Mesenchymal stem cell (in vitro differentiated cells and primary cell): Measurements from ENCODE around the gene ERBB4.

ENCODE experiments used
- DNase-seq: peaks from one replicate; pipeline ENCODE4 v3.0.0-alpha.2; 2013
- H2AFZ ChIP-seq: one replicate; pipeline ENCODE4 v1.6.1; 2013; ENCODE audit warnings: low read depth, mild to moderate bottlenecking, control low read depth, inconsistent platforms, low read length, moderate library complexity
- H2AK5ac ChIP-seq: 2 replicates; pipeline ENCODE4 v1.6.1; 2013; ENCODE audit warnings: low read length, moderate library complexity, mild to moderate bottlenecking, inconsistent platforms; ENCODE audit not compliant: severe bottlenecking
- H2BK120ac ChIP-seq: one replicate; pipeline ENCODE4 v1.6.1; 2013; ENCODE audit warnings: low read depth, mild to moderate bottlenecking, inconsistent platforms, low read length, moderate library complexity
- H2BK12ac ChIP-seq, 2 experiments: one replicate each; pipeline ENCODE4 v1.6.1; 2013; ENCODE audit warnings: inconsistent platforms in 2 of 2, low read length in 2 of 2, mild to moderate bottlenecking in 2 of 2, moderate library complexity in 2 of 2, control low read depth in 1 of 2
- H2BK15ac ChIP-seq: one replicate; pipeline ENCODE4 v1.6.1; 2013; ENCODE audit warnings: mild to moderate bottlenecking, low read depth, inconsistent platforms; ENCODE audit not compliant: poor library complexity, severe bottlenecking
- H2BK5ac ChIP-seq: 2 replicates; pipeline ENCODE4 v1.6.1; 2013; ENCODE audit warnings: low read depth, mild to moderate bottlenecking, low read length, control low read depth, inconsistent platforms; ENCODE audit not compliant: poor library complexity, severe bottlenecking
- H3K14ac ChIP-seq, 2 experiments: one replicate each; pipeline ENCODE4 v1.6.1; 2013; ENCODE audit warnings: inconsistent platforms in 2 of 2, low read length in 2 of 2, control low read depth in 1 of 2, mild to moderate bottlenecking in 1 of 2, moderate library complexity in 1 of 2
- H3K18ac ChIP-seq, 2 experiments: one replicate each; pipeline ENCODE4 v1.6.1; 2013; ENCODE audit warnings: inconsistent platforms in 2 of 2, low read length in 2 of 2, control low read depth in 1 of 2, low read depth in 1 of 2, mild to moderate bottlenecking in 1 of 2
- H3K23ac ChIP-seq, 2 experiments: one replicate each; pipeline ENCODE4 v1.6.1; 2013; ENCODE audit warnings: inconsistent platforms in 2 of 2, low read length in 2 of 2, mild to moderate bottlenecking in 2 of 2, moderate library complexity in 2 of 2, control low read depth in 1 of 2
- H3K27ac ChIP-seq: 2 replicates; pipeline ENCODE4 v1.5.1; 2013; ENCODE audit warnings: mild to moderate bottlenecking, moderate library complexity, low read length, control low read depth, inconsistent platforms; ENCODE audit not compliant: poor library complexity, severe bottlenecking
- H3K27me3 ChIP-seq, 2 experiments: 2 replicates each; pipeline versions ENCODE4 v1.6.1 to v1.7.0; 2013; ENCODE audit warnings: low read length in 2 of 2, mild to moderate bottlenecking in 2 of 2, moderate library complexity in 2 of 2, control low read depth in 1 of 2, inconsistent platforms in 1 of 2; ENCODE audit not compliant: control insufficient read depth in 1 of 2, insufficient read depth in 1 of 2
- H3K36me3 ChIP-seq, 2 experiments: 2 replicates each; pipeline versions ENCODE4 v1.6.1 to v1.7.0; 2013; ENCODE audit warnings: low read length in 2 of 2, control low read depth in 1 of 2, inconsistent platforms in 1 of 2, low read depth in 1 of 2, mild to moderate bottlenecking in 1 of 2; ENCODE audit not compliant: insufficient read depth in 2 of 2, control insufficient read depth in 1 of 2
- H3K4ac ChIP-seq, 2 experiments: one replicate each; pipeline ENCODE4 v1.6.1; 2013; ENCODE audit warnings: inconsistent platforms in 2 of 2, low read length in 2 of 2, mild to moderate bottlenecking in 2 of 2, moderate library complexity in 2 of 2, control low read depth in 1 of 2, low read depth in 1 of 2
- H3K4me1 ChIP-seq: 2 replicates; pipeline ENCODE4 v1.6.1; 2013; ENCODE audit warnings: low read depth, low read length, control low read depth; ENCODE audit not compliant: control insufficient read depth, insufficient read depth
- H3K4me2 ChIP-seq: 2 replicates; pipeline ENCODE4 v1.6.1; 2013; ENCODE audit warnings: low read length, mild to moderate bottlenecking, inconsistent platforms; ENCODE audit not compliant: poor library complexity, severe bottlenecking
- H3K4me3 ChIP-seq, 2 experiments: 2 replicates each; pipeline versions ENCODE4 v1.5.1 to v1.7.0; 2013; ENCODE audit warnings: low read length in 2 of 2, mild to moderate bottlenecking in 2 of 2, control low read depth in 1 of 2, low read depth in 1 of 2; ENCODE audit not compliant: insufficient read depth in 1 of 2
- H3K79me1 ChIP-seq: replicated peaks from 2 replicates; pipeline ENCODE4 v1.6.1; 2013; ENCODE audit warnings: mild to moderate bottlenecking, control low read depth, low read length, inconsistent platforms; ENCODE audit not compliant: poor library complexity, severe bottlenecking
- H3K9ac ChIP-seq: 2 replicates; pipeline ENCODE4 v1.7.0; 2013; ENCODE audit warnings: mild to moderate bottlenecking, low read length, moderate library complexity
- H3K9me3 ChIP-seq: 2 replicates; pipeline ENCODE4 v1.7.0; 2013; ENCODE audit warnings: mild to moderate bottlenecking, low read length; ENCODE audit not compliant: control insufficient read depth
- H4K8ac ChIP-seq: one replicate; pipeline ENCODE4 v1.6.1; 2013; ENCODE audit warnings: inconsistent platforms, mild to moderate bottlenecking, low read length, moderate library complexity
- H4K91ac ChIP-seq: one replicate; pipeline ENCODE4 v1.6.1; 2013; ENCODE audit warnings: mild to moderate bottlenecking, low read length, inconsistent platforms
- WGBS: methylation state at CpG from one replicate; pipeline ENCODE4 v1.1.7; 2013; ENCODE audit warnings: mixed read lengths; 5-methylcytosine and 5-hydroxymethylcytosine counted together

Gene ERBB4

DNA sequence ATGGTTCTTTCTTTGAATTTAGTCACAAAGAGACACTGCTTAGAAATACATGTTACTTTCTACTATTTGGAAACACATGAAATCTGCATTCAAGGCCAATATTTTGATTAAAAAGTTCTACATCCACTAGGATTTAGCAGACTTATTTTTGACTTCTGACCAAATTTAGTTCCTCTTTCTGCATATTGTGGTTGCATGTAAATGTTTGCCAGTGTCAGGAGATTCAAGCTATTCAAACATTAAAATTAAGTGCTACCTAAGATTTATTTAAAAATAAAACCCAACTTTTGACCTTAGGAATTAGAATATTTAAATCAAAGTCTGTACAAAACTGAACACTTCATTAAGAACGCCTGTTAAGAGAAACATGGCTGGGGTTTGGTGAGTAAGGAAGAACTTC, 1091.1 kb downstream of the ERBB4 start:
- no peak overlapping the region for H2AK5ac ChIP-seq
- H4K8ac ChIP-seq: no peak overlapping the region
- no peak overlapping the region for H3K4ac ChIP-seq
- H2AFZ ChIP-seq: no peak overlapping the region
- H4K91ac ChIP-seq: no peak overlapping the region
- no peak for DNase-seq
- H3K14ac ChIP-seq: no peak overlapping the region
- H3K36me3 ChIP-seq: no peaks in the 10 kb centered on the region
- no peaks in the 10 kb centered on the region for H3K79me1 ChIP-seq
- H2BK15ac ChIP-seq: no peak overlapping the region
- H3K9ac ChIP-seq: no peak overlapping the region
- no peak overlapping the region for H2BK5ac ChIP-seq
- no peak overlapping the region for H3K18ac ChIP-seq
- no peak overlapping the region for H3K27ac ChIP-seq
- no peaks in the 10 kb centered on the region for H3K27me3 ChIP-seq
- no CpG with 5 or more reads among the region's 1 CpG for WGBS
- H2BK12ac ChIP-seq: no peak overlapping the region
- H3K9me3 ChIP-seq: no peaks in the 10 kb centered on the region
- H3K23ac ChIP-seq: no peak overlapping the region
- no peak overlapping the region for H2BK120ac ChIP-seq
- H3K4me3 ChIP-seq: no peak overlapping the region
- H3K4me1 ChIP-seq: no peaks in the 10 kb centered on the region
- H3K4me2 ChIP-seq: no peak overlapping the region

DNA sequence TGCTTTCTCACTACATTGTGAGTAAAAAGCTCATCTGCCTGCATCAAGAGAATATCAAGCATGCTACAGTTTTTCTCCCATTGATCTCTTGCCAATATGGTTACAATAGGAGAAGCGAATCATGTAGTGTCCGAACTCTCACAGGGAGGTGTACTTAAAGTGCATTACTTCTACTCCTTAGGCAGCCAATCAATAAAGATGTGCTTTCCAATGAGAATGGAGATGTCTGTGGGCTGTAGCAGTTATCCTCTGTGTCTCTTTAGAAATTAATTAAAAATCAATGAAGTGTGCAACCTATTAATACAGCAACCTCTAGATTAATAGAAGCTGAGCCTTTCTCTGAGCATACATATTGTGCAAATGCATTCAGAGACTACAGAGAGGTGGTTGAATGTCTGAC, 1098.5 kb downstream of the ERBB4 start:
- H3K14ac ChIP-seq: no peak overlapping the region

DNA sequence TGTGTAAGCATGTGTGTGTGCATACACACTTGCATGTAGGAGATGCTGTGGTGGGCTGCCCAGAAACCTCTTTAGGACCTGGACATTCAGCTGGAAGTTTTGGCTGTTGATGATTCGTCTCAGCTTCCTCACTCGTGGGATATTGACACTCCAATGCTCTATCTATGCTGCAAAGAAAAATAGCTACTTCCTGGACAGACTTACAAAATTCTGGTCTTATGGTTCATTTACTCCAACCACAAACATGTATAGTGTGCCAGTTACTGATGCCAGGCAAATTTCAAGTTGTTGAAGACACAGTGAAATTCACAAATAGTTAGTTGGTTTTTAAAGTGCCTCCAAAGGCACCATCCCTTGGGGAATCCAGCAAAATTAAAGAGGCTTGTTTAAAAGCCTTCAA, 1099.6 kb downstream of the ERBB4 start:
- no peak overlapping the region for H4K91ac ChIP-seq
- no peak overlapping the region for H3K14ac ChIP-seq
- 63% methylated on average over 2 of the region's 2 CpGs for WGBS
- H3K4ac ChIP-seq: no peak overlapping the region
- H3K18ac ChIP-seq: no peak overlapping the region
- DNase-seq: no peak
- H2BK15ac ChIP-seq: no peak overlapping the region
- H3K27ac ChIP-seq: no peak overlapping the region
- H4K8ac ChIP-seq: no peak overlapping the region
- no peak overlapping the region for H3K4me3 ChIP-seq
- no peak overlapping the region for H3K4me2 ChIP-seq
- H3K9ac ChIP-seq: no peak overlapping the region
- H2BK120ac ChIP-seq: no peak overlapping the region
- no peak overlapping the region for H2AK5ac ChIP-seq
- no peak overlapping the region for H2BK12ac ChIP-seq
- no peaks in the 10 kb centered on the region for H3K79me1 ChIP-seq
- H2BK5ac ChIP-seq: no peak overlapping the region
- no peak overlapping the region for H2AFZ ChIP-seq
- H3K23ac ChIP-seq: no peak overlapping the region
- no peaks in the 10 kb centered on the region for H3K4me1 ChIP-seq
- no peaks in the 10 kb centered on the region for H3K27me3 ChIP-seq
- no peaks in the 10 kb centered on the region for H3K36me3 ChIP-seq
- no peaks in the 10 kb centered on the region for H3K9me3 ChIP-seq

More for the DNA sequence above, 1098.5 kb downstream of the ERBB4 start:
- Histone ChIP-seq H4K8ac (no peak overlapping the region), H2BK5ac (no peak overlapping the region), H4K91ac (no peak overlapping the region), H3K9me3 (no peaks in the 10 kb centered on the region), H2AK5ac (no peak overlapping the region), H2AFZ (no peak overlapping the region), H3K36me3 (no peaks in the 10 kb centered on the region), H3K18ac (no peak overlapping the region), H3K4me1 (no peaks in the 10 kb centered on the region), H3K79me1 (no peaks in the 10 kb centered on the region), H3K4me3 (no peak overlapping the region), H3K27me3 (no peaks in the 10 kb centered on the region), H2BK120ac (no peak overlapping the region), H3K4me2 (no peak overlapping the region), H3K23ac (no peak overlapping the region), H3K27ac (no peak overlapping the region), H2BK15ac (no peak overlapping the region), H2BK12ac (no peak overlapping the region), H3K9ac (no peak overlapping the region), H3K4ac (no peak overlapping the region)
- no peak for DNase-seq
- WGBS: no CpG with 5 or more reads among the region's 2 CpGs

DNA sequence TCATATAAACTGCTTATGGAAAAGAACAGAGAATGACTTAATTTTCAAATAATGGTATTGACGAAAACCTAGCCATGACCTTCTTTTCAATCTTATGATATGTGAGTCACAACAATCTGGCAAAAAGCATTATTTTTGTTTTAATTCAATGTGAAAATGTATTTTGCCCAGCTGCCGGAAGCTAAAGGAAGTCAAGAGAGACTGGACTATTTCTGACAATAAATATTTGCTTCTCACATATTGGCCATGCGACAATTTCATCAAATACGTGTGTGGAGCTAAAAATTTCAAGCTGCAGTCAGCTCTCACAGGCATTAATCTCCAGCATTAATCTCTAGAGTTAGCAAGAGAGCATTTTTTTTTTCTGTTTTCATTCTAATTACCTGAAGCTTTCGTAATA, 1101.2 kb downstream of the ERBB4 start:
- no peak overlapping the region for H3K4ac ChIP-seq
- H2AFZ ChIP-seq: no peak overlapping the region
- no peak overlapping the region for H2AK5ac ChIP-seq
- no peak overlapping the region for H3K4me2 ChIP-seq
- H3K27me3 ChIP-seq: no peaks in the 10 kb centered on the region
- H3K14ac ChIP-seq: no peak overlapping the region
- WGBS: over 99% methylated on average over 3 of the region's 5 CpGs
- no peak overlapping the region for H2BK5ac ChIP-seq
- DNase-seq: no peak
- no peak overlapping the region for H4K8ac ChIP-seq
- H2BK120ac ChIP-seq: no peak overlapping the region
- H3K9ac ChIP-seq: no peak overlapping the region
- H3K27ac ChIP-seq: no peak overlapping the region
- H2BK15ac ChIP-seq: no peak overlapping the region
- H3K23ac ChIP-seq: no peak overlapping the region
- no peaks in the 10 kb centered on the region for H3K79me1 ChIP-seq
- no peak overlapping the region for H4K91ac ChIP-seq
- H3K4me3 ChIP-seq: no peak overlapping the region
- H2BK12ac ChIP-seq: no peak overlapping the region
- H3K18ac ChIP-seq: no peak overlapping the region
- no peaks in the 10 kb centered on the region for H3K36me3 ChIP-seq
- no peaks in the 10 kb centered on the region for H3K4me1 ChIP-seq
- no peaks in the 10 kb centered on the region for H3K9me3 ChIP-seq
